HEK293 (cell line): Measurements from ENCODE around the gene HES3.
A peak's percentile ranks its signal among the peaks of the same experiment; 100 is the strongest.

Source experiments
- GLIS1 ChIP-seq: fragments of 450-650 bp; formaldehyde crosslinking; IDR thresholded peaks from 2 replicates; pipeline ENCODE4 v1.5.1; 2016; ENCODE audit warnings: missing biosample characterization, missing genetic modification characterization
- KLF8 ChIP-seq: fragments of 450-650 bp; formaldehyde crosslinking; IDR thresholded peaks from 2 replicates; pipeline ENCODE4 v1.5.1; 2016; ENCODE audit warnings: missing biosample characterization, missing genetic modification characterization
- MZF1 ChIP-seq: fragments of 450-650 bp; formaldehyde crosslinking; IDR thresholded peaks from 2 replicates; pipeline ENCODE4 v1.5.1; 2017; ENCODE audit warnings: missing biosample characterization, missing genetic modification characterization, borderline replicate concordance
- SCRT2 ChIP-seq: fragments of 450-650 bp; formaldehyde crosslinking; IDR thresholded peaks from 2 replicates; pipeline ENCODE4 v1.5.1; 2016; ENCODE audit warnings: missing biosample characterization, missing genetic modification characterization
- ZBTB48 ChIP-seq: fragments of 450-650 bp; formaldehyde crosslinking; IDR thresholded peaks from 2 replicates; pipeline ENCODE4 v1.5.1; 2016; ENCODE audit warnings: missing biosample characterization, missing genetic modification characterization
- ZNF112 ChIP-seq: fragments of 450-650 bp; formaldehyde crosslinking; IDR thresholded peaks from 2 replicates; pipeline ENCODE4 v1.5.0; 2017; ENCODE audit warnings: missing biosample characterization, missing genetic modification characterization
- ZNF16 ChIP-seq: fragments of 450-650 bp; formaldehyde crosslinking; IDR thresholded peaks from 2 replicates; pipeline ENCODE4 v1.5.1; 2016; ENCODE audit warnings: low read depth, missing biosample characterization, missing genetic modification characterization
- ZNF211 ChIP-seq: fragments of 450-650 bp; formaldehyde crosslinking; IDR thresholded peaks from 2 replicates; pipeline ENCODE4 v1.5.1; 2016; ENCODE audit warnings: low read depth, missing biosample characterization, missing genetic modification characterization
- ZNF24 ChIP-seq: fragments of 450-650 bp; formaldehyde crosslinking; IDR thresholded peaks from 2 replicates; pipeline ENCODE4 v1.5.1; 2016; ENCODE audit warnings: missing biosample characterization, missing genetic modification characterization
- ZNF274 ChIP-seq, 2 experiments: fragments of 200-500 bp in 1 of 2; fragments of 450-650 bp in 1 of 2; sonication (Bioruptor generic) in 1 of 2; formaldehyde crosslinking in 1 of 2; IDR thresholded peaks; 2 replicates each; pipeline versions ENCODE4 v1.5.1 to v1.6.1; 2014 to 2016; ENCODE audit warnings: borderline replicate concordance in 1 of 2, inconsistent platforms in 1 of 2, low read length in 1 of 2, missing biosample characterization in 1 of 2, missing genetic modification characterization in 1 of 2
- ZNF341 ChIP-seq: fragments of 450-650 bp; formaldehyde crosslinking; IDR thresholded peaks from 2 replicates; pipeline ENCODE4; 2016; ENCODE audit warnings: low read depth, missing biosample characterization, missing genetic modification characterization
- ZNF521 ChIP-seq: fragments of 450-650 bp; formaldehyde crosslinking; IDR thresholded peaks from 2 replicates; pipeline ENCODE4 v1.5.1; 2017; ENCODE audit warnings: missing biosample characterization, mild to moderate bottlenecking, missing genetic modification characterization
- ZNF549 ChIP-seq: fragments of 450-650 bp; IDR thresholded peaks from 2 replicates; pipeline ENCODE4 v1.5.1; 2018; ENCODE audit warnings: missing biosample characterization, missing genetic modification characterization, mild to moderate bottlenecking, inconsistent platforms, moderate library complexity
- ZNF626 ChIP-seq: fragments of 450-650 bp; sonication (Bioruptor Pico); formaldehyde crosslinking; IDR thresholded peaks from 2 replicates; pipeline ENCODE4 v1.5.1; 2018; ENCODE audit warnings: missing biosample characterization, missing genetic modification characterization, inconsistent platforms
- ZNF629 ChIP-seq: fragments of 450-650 bp; formaldehyde crosslinking; IDR thresholded peaks from 2 replicates; pipeline ENCODE4 v1.5.1; 2017; ENCODE audit warnings: missing biosample characterization, missing genetic modification characterization
- ZNF76 ChIP-seq: fragments of 450-650 bp; formaldehyde crosslinking; IDR thresholded peaks from 2 replicates; pipeline ENCODE4; 2016; ENCODE audit warnings: low read depth, missing biosample characterization, missing genetic modification characterization, borderline replicate concordance
- ZNF837 ChIP-seq: fragments of 450-650 bp; formaldehyde crosslinking; IDR thresholded peaks from 2 replicates; pipeline ENCODE4 v1.5.1; 2016; ENCODE audit warnings: missing biosample characterization, missing genetic modification characterization
- ZSCAN30 ChIP-seq: fragments of 450-650 bp; IDR thresholded peaks from 2 replicates; pipeline ENCODE4 v1.5.1; 2018; ENCODE audit warnings: missing biosample characterization, mild to moderate bottlenecking, missing genetic modification characterization, moderate library complexity
- ZXDB ChIP-seq: fragments of 450-650 bp; formaldehyde crosslinking; IDR thresholded peaks from 2 replicates; pipeline ENCODE4 v1.5.1; 2016; ENCODE audit warnings: missing biosample characterization, missing genetic modification characterization
- TF ChIP-seq, protein P1 (sequence below): fragments of 450-650 bp; formaldehyde crosslinking; IDR thresholded peaks from 2 replicates; pipeline ENCODE4 v1.5.1; 2016; ENCODE audit warnings: missing biosample characterization, missing genetic modification characterization, borderline replicate concordance
- TF ChIP-seq, protein P2 (sequence below): fragments of 450-650 bp; formaldehyde crosslinking; IDR thresholded peaks from 2 replicates; pipeline ENCODE4 v1.5.1; 2016; ENCODE audit warnings: missing biosample characterization, missing genetic modification characterization, low read depth
- TF ChIP-seq, protein P3 (sequence below): fragments of 450-650 bp; formaldehyde crosslinking; IDR thresholded peaks from 2 replicates; pipeline ENCODE4 v1.5.1; 2016; ENCODE audit warnings: missing biosample characterization, missing genetic modification characterization
- TF ChIP-seq, protein P4 (sequence below): fragments of 450-650 bp; formaldehyde crosslinking; IDR thresholded peaks from 2 replicates; pipeline ENCODE4 v1.5.1; 2016; ENCODE audit warnings: missing biosample characterization, missing genetic modification characterization
- TF ChIP-seq, protein P5 (sequence below): fragments of 450-650 bp; formaldehyde crosslinking; IDR thresholded peaks from 2 replicates; pipeline ENCODE4 v1.5.1; 2016; ENCODE audit warnings: missing biosample characterization, missing genetic modification characterization
- TF ChIP-seq, protein P6 (sequence below): fragments of 450-650 bp; formaldehyde crosslinking; IDR thresholded peaks from 2 replicates; pipeline ENCODE4 v1.5.1; 2016; ENCODE audit warnings: missing biosample characterization, missing genetic modification characterization, borderline replicate concordance

The HES3 gene

DNA sequence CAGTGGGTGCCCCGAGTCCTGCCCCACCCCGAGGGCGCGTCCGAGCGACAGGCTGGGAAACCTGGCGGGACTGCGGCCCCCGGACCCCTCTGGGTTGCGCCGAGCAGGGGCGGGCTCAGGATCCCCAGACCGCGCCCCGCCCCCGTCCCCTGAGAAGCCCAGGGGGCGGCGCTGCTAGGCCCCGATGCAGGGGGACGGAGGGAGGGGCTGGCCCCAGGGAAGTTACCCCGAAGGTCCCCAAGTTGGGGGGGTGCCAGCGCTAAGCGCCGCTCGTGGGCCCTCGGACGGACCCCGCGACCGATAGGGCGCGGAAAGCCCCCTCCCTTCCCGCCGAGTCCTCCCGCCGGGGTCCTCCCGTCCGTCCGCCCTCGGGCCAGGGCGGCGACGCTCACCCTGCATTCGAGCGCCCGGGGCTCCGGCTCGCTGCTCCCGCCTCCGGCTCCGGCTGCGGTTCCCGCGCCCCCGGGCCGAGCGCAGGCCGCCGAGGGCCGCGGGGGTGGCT lies 16.5 kb downstream of the HES3 start (continued):
- TF ChIP-seq, protein P1, sequence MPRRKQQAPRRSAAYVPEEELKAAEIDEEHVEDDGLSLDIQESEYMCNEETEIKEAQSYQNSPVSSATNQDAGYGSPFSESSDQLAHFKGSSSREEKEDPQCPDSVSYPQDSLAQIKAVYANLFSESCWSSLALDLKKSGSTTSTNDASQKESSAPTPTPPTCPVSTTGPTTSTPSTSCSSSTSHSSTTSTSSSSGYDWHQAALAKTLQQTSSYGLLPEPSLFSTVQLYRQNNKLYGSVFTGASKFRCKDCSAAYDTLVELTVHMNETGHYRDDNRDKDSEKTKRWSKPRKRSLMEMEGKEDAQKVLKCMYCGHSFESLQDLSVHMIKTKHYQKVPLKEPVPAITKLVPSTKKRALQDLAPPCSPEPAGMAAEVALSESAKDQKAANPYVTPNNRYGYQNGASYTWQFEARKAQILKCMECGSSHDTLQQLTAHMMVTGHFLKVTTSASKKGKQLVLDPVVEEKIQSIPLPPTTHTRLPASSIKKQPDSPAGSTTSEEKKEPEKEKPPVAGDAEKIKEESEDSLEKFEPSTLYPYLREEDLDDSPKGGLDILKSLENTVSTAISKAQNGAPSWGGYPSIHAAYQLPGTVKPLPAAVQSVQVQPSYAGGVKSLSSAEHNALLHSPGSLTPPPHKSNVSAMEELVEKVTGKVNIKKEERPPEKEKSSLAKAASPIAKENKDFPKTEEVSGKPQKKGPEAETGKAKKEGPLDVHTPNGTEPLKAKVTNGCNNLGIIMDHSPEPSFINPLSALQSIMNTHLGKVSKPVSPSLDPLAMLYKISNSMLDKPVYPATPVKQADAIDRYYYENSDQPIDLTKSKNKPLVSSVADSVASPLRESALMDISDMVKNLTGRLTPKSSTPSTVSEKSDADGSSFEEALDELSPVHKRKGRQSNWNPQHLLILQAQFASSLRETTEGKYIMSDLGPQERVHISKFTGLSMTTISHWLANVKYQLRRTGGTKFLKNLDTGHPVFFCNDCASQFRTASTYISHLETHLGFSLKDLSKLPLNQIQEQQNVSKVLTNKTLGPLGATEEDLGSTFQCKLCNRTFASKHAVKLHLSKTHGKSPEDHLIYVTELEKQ (tag by site-specific recombination) = no peak
- TF ChIP-seq ZNF626 (no peak), ZNF211 (tag by site-specific recombination) (no peak), GLIS1 (peak; percentile 59), ZNF629 (tag by site-specific recombination) (no peak), MZF1 (no peak), ZBTB48 (tag by site-specific recombination) (peak; percentile 33; the same call in 1 of the 2 replicates), SCRT2 (no peak), ZNF837 (no peak), ZSCAN30 (tag by site-specific recombination) (0 out of 2 replicates have a peak, but pooled peaks have one; percentile 16), ZNF521 (tag by site-specific recombination) (no peak), ZNF16 (no peak), KLF8 (tag by site-specific recombination) (peak; percentile 8; the same call in 1 of the 2 replicates), ZNF341 (peak; percentile 48), ZNF76 (no peak), ZXDB (tag by site-specific recombination) (peak; percentile 53; the same call in 1 of the 2 replicates), ZNF549 (tag by site-specific recombination) (no peak), ZNF274 (IDR thresholded peaks at IDR 0.05; ENCODE audit: low read length) (no peak), ZNF274 (tag by site-specific recombination; IDR thresholded peaks at IDR 0.05; ENCODE audit: borderline replicate concordance) (no peak), ZNF112 (tag by site-specific recombination) (no peak), ZNF24 (no peak)
- TF ChIP-seq, protein P2, sequence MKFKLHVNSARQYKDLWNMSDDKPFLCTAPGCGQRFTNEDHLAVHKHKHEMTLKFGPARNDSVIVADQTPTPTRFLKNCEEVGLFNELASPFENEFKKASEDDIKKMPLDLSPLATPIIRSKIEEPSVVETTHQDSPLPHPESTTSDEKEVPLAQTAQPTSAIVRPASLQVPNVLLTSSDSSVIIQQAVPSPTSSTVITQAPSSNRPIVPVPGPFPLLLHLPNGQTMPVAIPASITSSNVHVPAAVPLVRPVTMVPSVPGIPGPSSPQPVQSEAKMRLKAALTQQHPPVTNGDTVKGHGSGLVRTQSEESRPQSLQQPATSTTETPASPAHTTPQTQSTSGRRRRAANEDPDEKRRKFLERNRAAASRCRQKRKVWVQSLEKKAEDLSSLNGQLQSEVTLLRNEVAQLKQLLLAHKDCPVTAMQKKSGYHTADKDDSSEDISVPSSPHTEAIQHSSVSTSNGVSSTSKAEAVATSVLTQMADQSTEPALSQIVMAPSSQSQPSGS (tag by site-specific recombination) = no peak
- TF ChIP-seq, protein P3, sequence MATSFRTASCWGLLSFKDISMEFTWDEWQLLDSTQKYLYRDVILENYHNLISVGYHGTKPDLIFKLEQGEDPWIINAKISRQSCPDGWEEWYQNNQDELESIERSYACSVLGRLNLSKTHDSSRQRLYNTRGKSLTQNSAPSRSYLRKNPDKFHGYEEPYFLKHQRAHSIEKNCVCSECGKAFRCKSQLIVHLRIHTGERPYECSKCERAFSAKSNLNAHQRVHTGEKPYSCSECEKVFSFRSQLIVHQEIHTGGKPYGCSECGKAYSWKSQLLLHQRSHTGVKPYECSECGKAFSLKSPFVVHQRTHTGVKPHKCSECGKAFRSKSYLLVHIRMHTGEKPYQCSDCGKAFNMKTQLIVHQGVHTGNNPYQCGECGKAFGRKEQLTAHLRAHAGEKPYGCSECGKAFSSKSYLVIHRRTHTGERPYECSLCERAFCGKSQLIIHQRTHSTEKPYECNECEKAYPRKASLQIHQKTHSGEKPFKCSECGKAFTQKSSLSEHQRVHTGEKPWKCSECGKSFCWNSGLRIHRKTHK = no peak
- TF ChIP-seq, protein P4, sequence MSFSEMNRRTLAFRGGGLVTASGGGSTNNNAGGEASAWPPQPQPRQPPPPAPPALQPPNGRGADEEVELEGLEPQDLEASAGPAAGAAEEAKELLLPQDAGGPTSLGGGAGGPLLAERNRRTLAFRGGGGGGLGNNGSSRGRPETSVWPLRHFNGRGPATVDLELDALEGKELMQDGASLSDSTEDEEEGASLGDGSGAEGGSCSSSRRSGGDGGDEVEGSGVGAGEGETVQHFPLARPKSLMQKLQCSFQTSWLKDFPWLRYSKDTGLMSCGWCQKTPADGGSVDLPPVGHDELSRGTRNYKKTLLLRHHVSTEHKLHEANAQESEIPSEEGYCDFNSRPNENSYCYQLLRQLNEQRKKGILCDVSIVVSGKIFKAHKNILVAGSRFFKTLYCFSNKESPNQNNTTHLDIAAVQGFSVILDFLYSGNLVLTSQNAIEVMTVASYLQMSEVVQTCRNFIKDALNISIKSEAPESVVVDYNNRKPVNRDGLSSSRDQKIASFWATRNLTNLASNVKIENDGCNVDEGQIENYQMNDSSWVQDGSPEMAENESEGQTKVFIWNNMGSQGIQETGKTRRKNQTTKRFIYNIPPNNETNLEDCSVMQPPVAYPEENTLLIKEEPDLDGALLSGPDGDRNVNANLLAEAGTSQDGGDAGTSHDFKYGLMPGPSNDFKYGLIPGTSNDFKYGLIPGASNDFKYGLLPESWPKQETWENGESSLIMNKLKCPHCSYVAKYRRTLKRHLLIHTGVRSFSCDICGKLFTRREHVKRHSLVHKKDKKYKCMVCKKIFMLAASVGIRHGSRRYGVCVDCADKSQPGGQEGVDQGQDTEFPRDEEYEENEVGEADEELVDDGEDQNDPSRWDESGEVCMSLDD (tag by site-specific recombination) = peak; percentile 73; the same call in 1 of the 2 replicates
- TF ChIP-seq, protein P5, sequence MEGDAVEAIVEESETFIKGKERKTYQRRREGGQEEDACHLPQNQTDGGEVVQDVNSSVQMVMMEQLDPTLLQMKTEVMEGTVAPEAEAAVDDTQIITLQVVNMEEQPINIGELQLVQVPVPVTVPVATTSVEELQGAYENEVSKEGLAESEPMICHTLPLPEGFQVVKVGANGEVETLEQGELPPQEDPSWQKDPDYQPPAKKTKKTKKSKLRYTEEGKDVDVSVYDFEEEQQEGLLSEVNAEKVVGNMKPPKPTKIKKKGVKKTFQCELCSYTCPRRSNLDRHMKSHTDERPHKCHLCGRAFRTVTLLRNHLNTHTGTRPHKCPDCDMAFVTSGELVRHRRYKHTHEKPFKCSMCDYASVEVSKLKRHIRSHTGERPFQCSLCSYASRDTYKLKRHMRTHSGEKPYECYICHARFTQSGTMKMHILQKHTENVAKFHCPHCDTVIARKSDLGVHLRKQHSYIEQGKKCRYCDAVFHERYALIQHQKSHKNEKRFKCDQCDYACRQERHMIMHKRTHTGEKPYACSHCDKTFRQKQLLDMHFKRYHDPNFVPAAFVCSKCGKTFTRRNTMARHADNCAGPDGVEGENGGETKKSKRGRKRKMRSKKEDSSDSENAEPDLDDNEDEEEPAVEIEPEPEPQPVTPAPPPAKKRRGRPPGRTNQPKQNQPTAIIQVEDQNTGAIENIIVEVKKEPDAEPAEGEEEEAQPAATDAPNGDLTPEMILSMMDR (tag by site-specific recombination) = peak; percentile 55
- TF ChIP-seq, protein P6, sequence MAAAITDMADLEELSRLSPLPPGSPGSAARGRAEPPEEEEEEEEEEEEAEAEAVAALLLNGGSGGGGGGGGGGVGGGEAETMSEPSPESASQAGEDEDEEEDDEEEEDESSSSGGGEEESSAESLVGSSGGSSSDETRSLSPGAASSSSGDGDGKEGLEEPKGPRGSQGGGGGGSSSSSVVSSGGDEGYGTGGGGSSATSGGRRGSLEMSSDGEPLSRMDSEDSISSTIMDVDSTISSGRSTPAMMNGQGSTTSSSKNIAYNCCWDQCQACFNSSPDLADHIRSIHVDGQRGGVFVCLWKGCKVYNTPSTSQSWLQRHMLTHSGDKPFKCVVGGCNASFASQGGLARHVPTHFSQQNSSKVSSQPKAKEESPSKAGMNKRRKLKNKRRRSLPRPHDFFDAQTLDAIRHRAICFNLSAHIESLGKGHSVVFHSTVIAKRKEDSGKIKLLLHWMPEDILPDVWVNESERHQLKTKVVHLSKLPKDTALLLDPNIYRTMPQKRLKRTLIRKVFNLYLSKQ (tag by site-specific recombination) = no peak
